ENCODE data around the gene UNC13A.
"Not testable (repeated sequence)": the region's sequence is repeated elsewhere in the genome, so short reads cannot be mapped to it uniquely, and the experiment has no call there.

Gene UNC13A

GRCh38 chr19:17616961-17617806, 71.0 kb downstream of the UNC13A start:
- no peak for DNase-seq

GRCh38 chr19:17616686-17616960, 71.5 kb downstream of the UNC13A start:
- in situ Hi-C loops (cut with HindIII; ENCODE audit: low pct_ligation_motif_present, low pct_unique_long_range_greater_than_20kb, low sequenced_read_pairs): no loop called here
- DNase-seq: no peak

More at GRCh38 chr19:17616961-17617806, 71.0 kb downstream of the UNC13A start:
- in situ Hi-C loops (cut with HindIII; ENCODE audit: low pct_ligation_motif_present, low pct_unique_long_range_greater_than_20kb, low sequenced_read_pairs): no loop called here

GRCh38 chr19:17615889-17616685, 72.1 kb downstream of the UNC13A start:
- DNase-seq: no peak
- in situ Hi-C loops (cut with HindIII; ENCODE audit: low pct_ligation_motif_present, low pct_unique_long_range_greater_than_20kb, low sequenced_read_pairs): no loop called here

- no peak for DNase-seq
- in situ Hi-C loops (cut with HindIII; ENCODE audit: low pct_ligation_motif_present, low pct_unique_long_range_greater_than_20kb, low sequenced_read_pairs): no loop called here
Measured at GRCh38 chr19:17614476-17614875, 73.7 kb downstream of the UNC13A start.

- DNase-seq: peak; percentile 11
- in situ Hi-C loops (cut with HindIII; ENCODE audit: low pct_ligation_motif_present, low pct_unique_long_range_greater_than_20kb, low sequenced_read_pairs): no loop called here
Measured at GRCh38 chr19:17611462-17612244, 76.5 kb downstream of the UNC13A start.

GRCh38 chr19:17610384-17610783, 77.8 kb downstream of the UNC13A start:
- in situ Hi-C loops (cut with HindIII; ENCODE audit: low pct_ligation_motif_present, low pct_unique_long_range_greater_than_20kb, low sequenced_read_pairs): no loop called here
- no peak for DNase-seq

- in situ Hi-C loops (cut with HindIII; ENCODE audit: low pct_ligation_motif_present, low pct_unique_long_range_greater_than_20kb, low sequenced_read_pairs): no loop called here
- DNase-seq: no peak
Measured at GRCh38 chr19:17607936-17608335, 80.2 kb downstream of the UNC13A start.

GRCh38 chr19:17606590-17607185, 81.5 kb downstream of the UNC13A start:
- in situ Hi-C loops (cut with HindIII; ENCODE audit: low pct_ligation_motif_present, low pct_unique_long_range_greater_than_20kb, low sequenced_read_pairs): no loop called here

GRCh38 chr19:17605761-17606589, 82.2 kb downstream of the UNC13A start:
- in situ Hi-C loops (cut with HindIII; ENCODE audit: low pct_ligation_motif_present, low pct_unique_long_range_greater_than_20kb, low sequenced_read_pairs): no loop called here
- DNase-seq: peak; percentile 83

More at GRCh38 chr19:17606590-17607185, 81.5 kb downstream of the UNC13A start:
- DNase-seq: no peak

GRCh38 chr19:17605117-17605516, 83.0 kb downstream of the UNC13A start:
- no peak for DNase-seq
- in situ Hi-C loops (cut with HindIII; ENCODE audit: low pct_ligation_motif_present, low pct_unique_long_range_greater_than_20kb, low sequenced_read_pairs): no loop called here

- in situ Hi-C loops (cut with HindIII; ENCODE audit: low pct_ligation_motif_present, low pct_unique_long_range_greater_than_20kb, low sequenced_read_pairs): no loop called here
- DNase-seq: no peak
Measured at GRCh38 chr19:17604372-17605025, 83.7 kb downstream of the UNC13A start.

GRCh38 chr19:17602872-17603510, 85.2 kb downstream of the UNC13A start:
- DNase-seq: no peak
- in situ Hi-C loops (cut with HindIII; ENCODE audit: low pct_ligation_motif_present, low pct_unique_long_range_greater_than_20kb, low sequenced_read_pairs): no loop called here

GRCh38 chr19:17602217-17602616, 85.9 kb downstream of the UNC13A start:
- in situ Hi-C loops (cut with HindIII; ENCODE audit: low pct_ligation_motif_present, low pct_unique_long_range_greater_than_20kb, low sequenced_read_pairs): no loop called here

GRCh38 chr19:17601683-17602082, 86.5 kb downstream of the UNC13A start:
- in situ Hi-C loops (cut with HindIII; ENCODE audit: low pct_ligation_motif_present, low pct_unique_long_range_greater_than_20kb, low sequenced_read_pairs): no loop called here
- DNase-seq: no peak

More at GRCh38 chr19:17602217-17602616, 85.9 kb downstream of the UNC13A start:
- no peak for DNase-seq

- no peak for DNase-seq
- in situ Hi-C loops (cut with HindIII; ENCODE audit: low pct_ligation_motif_present, low pct_unique_long_range_greater_than_20kb, low sequenced_read_pairs): no loop called here
Measured at GRCh38 chr19:17599780-17600179, 88.4 kb downstream of the UNC13A start.

- no peak for DNase-seq
- in situ Hi-C loops (cut with HindIII; ENCODE audit: low pct_ligation_motif_present, low pct_unique_long_range_greater_than_20kb, low sequenced_read_pairs): no loop called here
Measured at GRCh38 chr19:17598953-17599352, 89.2 kb downstream of the UNC13A start.

GRCh38 chr19:17598063-17598462, 90.1 kb downstream of the UNC13A start:
- in situ Hi-C loops (cut with HindIII; ENCODE audit: low pct_ligation_motif_present, low pct_unique_long_range_greater_than_20kb, low sequenced_read_pairs); DNase-seq: not testable (repeated sequence)

Measured in ACHN (cell line).